HEK293 (cell line): ENCODE data around the gene RHOG.
A peak's percentile ranks its signal among the peaks of the same experiment; 100 is the strongest.

Experiments used
- BCL11A ChIP-seq: fragments of 450-650 bp; formaldehyde crosslinking; IDR thresholded peaks from 2 replicates; pipeline ENCODE4 v1.5.1; 2016; ENCODE audit warnings: low read depth, missing biosample characterization, missing genetic modification characterization
- EGR2 ChIP-seq: fragments of 450-650 bp; formaldehyde crosslinking; IDR thresholded peaks from 2 replicates; pipeline ENCODE4 v1.5.1; 2016; ENCODE audit warnings: low read depth, missing biosample characterization, missing genetic modification characterization
- FEZF1 ChIP-seq: fragments of 450-650 bp; formaldehyde crosslinking; IDR thresholded peaks from 2 replicates; pipeline ENCODE4 v1.5.1; 2016; ENCODE audit warnings: missing biosample characterization, missing genetic modification characterization
- GLIS2 ChIP-seq: fragments of 450-650 bp; formaldehyde crosslinking; IDR thresholded peaks from 2 replicates; pipeline ENCODE4 v1.5.1; 2016; ENCODE audit warnings: missing biosample characterization, missing genetic modification characterization
- HOXC10 ChIP-seq: sonication (generic); formaldehyde crosslinking; IDR thresholded peaks from 2 replicates; pipeline ENCODE4 v1.8.1; 2023; ENCODE audit warnings: mild to moderate bottlenecking, missing genetic modification reagents
- KLF17 ChIP-seq: fragments of 450-650 bp; formaldehyde crosslinking; IDR thresholded peaks from 2 replicates; pipeline ENCODE4 v1.5.1; 2016; ENCODE audit warnings: missing biosample characterization, missing genetic modification characterization
- MEIS1 ChIP-seq: sonication (generic); formaldehyde crosslinking; IDR thresholded peaks from 2 replicates; pipeline ENCODE4 v1.8.1; 2022; ENCODE audit warnings: missing genetic modification reagents, mild to moderate bottlenecking, borderline replicate concordance
- SCRT2 ChIP-seq: fragments of 450-650 bp; formaldehyde crosslinking; IDR thresholded peaks from 2 replicates; pipeline ENCODE4 v1.5.1; 2016; ENCODE audit warnings: missing biosample characterization, missing genetic modification characterization
- SETDB1 ChIP-seq: IDR thresholded peaks from one replicate; pipeline ENCODE4 v1.6.1; 2017; ENCODE audit warnings: mild to moderate bottlenecking, low read length, moderate library complexity, mixed read lengths; ENCODE audit not compliant: insufficient read length
- SP3 ChIP-seq: fragments of 450-650 bp; formaldehyde crosslinking; IDR thresholded peaks from 2 replicates; pipeline ENCODE4 v1.5.1; 2016; ENCODE audit warnings: missing biosample characterization, missing genetic modification characterization
- SP7 ChIP-seq: fragments of 450-650 bp; formaldehyde crosslinking; IDR thresholded peaks from 2 replicates; pipeline ENCODE4 v1.5.1; 2016; ENCODE audit warnings: missing biosample characterization, missing genetic modification characterization
- ZBTB21 ChIP-seq: fragments of 450-650 bp; formaldehyde crosslinking; IDR thresholded peaks from 2 replicates; pipeline ENCODE4 v1.5.1; 2017; ENCODE audit warnings: missing biosample characterization, missing genetic modification characterization
- ZBTB7A ChIP-seq: fragments of 450-650 bp; formaldehyde crosslinking; IDR thresholded peaks from 2 replicates; pipeline ENCODE4 v1.5.1; 2016; ENCODE audit warnings: low read depth, missing biosample characterization, missing genetic modification characterization
- ZBTB8A ChIP-seq: fragments of 450-650 bp; formaldehyde crosslinking; IDR thresholded peaks from 2 replicates; pipeline ENCODE4 v1.5.1; 2016; ENCODE audit warnings: missing biosample characterization, missing genetic modification characterization
- ZFP37 ChIP-seq: fragments of 450-650 bp; formaldehyde crosslinking; IDR thresholded peaks from 2 replicates; pipeline ENCODE4 v1.5.1; 2016; ENCODE audit warnings: missing biosample characterization, missing genetic modification characterization
- ZNF112 ChIP-seq: fragments of 450-650 bp; formaldehyde crosslinking; IDR thresholded peaks from 2 replicates; pipeline ENCODE4 v1.5.0; 2017; ENCODE audit warnings: missing biosample characterization, missing genetic modification characterization
- ZNF140 ChIP-seq: fragments of 450-650 bp; formaldehyde crosslinking; IDR thresholded peaks from 2 replicates; pipeline ENCODE4 v1.5.1; 2016; ENCODE audit warnings: missing biosample characterization, missing genetic modification characterization
- ZNF146 ChIP-seq: fragments of 450-650 bp; formaldehyde crosslinking; IDR thresholded peaks from 2 replicates; pipeline ENCODE4 v1.5.1; 2016; ENCODE audit warnings: missing biosample characterization, missing genetic modification characterization
- ZNF184 ChIP-seq: fragments of 450-650 bp; IDR thresholded peaks from 2 replicates; pipeline ENCODE4 v1.5.1; 2018; ENCODE audit warnings: missing biosample characterization, mild to moderate bottlenecking, missing genetic modification characterization
- ZNF202 ChIP-seq: fragments of 450-650 bp; formaldehyde crosslinking; IDR thresholded peaks from 2 replicates; pipeline ENCODE4 v1.5.1; 2016; ENCODE audit warnings: missing biosample characterization, missing genetic modification characterization, borderline replicate concordance
- ZNF214 ChIP-seq: fragments of 450-650 bp; formaldehyde crosslinking; IDR thresholded peaks from 2 replicates; pipeline ENCODE4 v1.5.1; 2017; ENCODE audit warnings: missing biosample characterization, mild to moderate bottlenecking, missing genetic modification characterization, borderline replicate concordance
- ZNF239 ChIP-seq: fragments of 450-650 bp; formaldehyde crosslinking; IDR thresholded peaks from 2 replicates; pipeline ENCODE4 v1.5.1; 2016; ENCODE audit warnings: missing biosample characterization, missing genetic modification characterization
- ZNF274 ChIP-seq, 2 experiments: fragments of 200-500 bp in 1 of 2; fragments of 450-650 bp in 1 of 2; sonication (Bioruptor generic) in 1 of 2; formaldehyde crosslinking in 1 of 2; IDR thresholded peaks; 2 replicates each; pipeline versions ENCODE4 v1.5.1 to v1.6.1; 2014 to 2016; ENCODE audit warnings: borderline replicate concordance in 1 of 2, inconsistent platforms in 1 of 2, low read length in 1 of 2, missing biosample characterization in 1 of 2, missing genetic modification characterization in 1 of 2
- ZNF302 ChIP-seq: fragments of 450-650 bp; formaldehyde crosslinking; IDR thresholded peaks from 2 replicates; pipeline ENCODE4 v1.5.1; 2016; ENCODE audit warnings: missing biosample characterization, missing genetic modification characterization, low read depth
- ZNF311 ChIP-seq: fragments of 450-650 bp; formaldehyde crosslinking; IDR thresholded peaks from 2 replicates; pipeline ENCODE4 v1.5.1; 2017; ENCODE audit warnings: missing biosample characterization, missing genetic modification characterization, borderline replicate concordance
- ZNF350 ChIP-seq: fragments of 450-650 bp; formaldehyde crosslinking; IDR thresholded peaks from 2 replicates; pipeline ENCODE4 v1.5.0; 2017; ENCODE audit warnings: missing biosample characterization, mild to moderate bottlenecking, missing genetic modification characterization
- ZNF473 ChIP-seq: fragments of 450-650 bp; formaldehyde crosslinking; IDR thresholded peaks from 2 replicates; pipeline ENCODE4 v1.5.1; 2017; ENCODE audit warnings: missing biosample characterization, missing genetic modification characterization
- ZNF514 ChIP-seq: fragments of 450-650 bp; formaldehyde crosslinking; IDR thresholded peaks from 2 replicates; pipeline ENCODE4 v1.5.1; 2016; ENCODE audit warnings: missing biosample characterization, missing genetic modification characterization
- ZNF530 ChIP-seq: fragments of 450-650 bp; formaldehyde crosslinking; IDR thresholded peaks from 2 replicates; pipeline ENCODE4 v1.5.1; 2016; ENCODE audit warnings: low read depth, missing biosample characterization, missing genetic modification characterization
- ZNF600 ChIP-seq: fragments of 450-650 bp; formaldehyde crosslinking; IDR thresholded peaks from 2 replicates; pipeline ENCODE4 v1.5.1; 2016; ENCODE audit warnings: missing biosample characterization, missing genetic modification characterization
- ZNF658 ChIP-seq: fragments of 450-650 bp; formaldehyde crosslinking; IDR thresholded peaks from 2 replicates; pipeline ENCODE4; 2016; ENCODE audit warnings: missing biosample characterization, missing genetic modification characterization
- ZNF670 ChIP-seq: fragments of 450-650 bp; formaldehyde crosslinking; IDR thresholded peaks from 2 replicates; pipeline ENCODE4 v1.5.1; 2016; ENCODE audit warnings: missing biosample characterization, missing genetic modification characterization, low read depth
- ZNF692 ChIP-seq: fragments of 450-650 bp; formaldehyde crosslinking; IDR thresholded peaks from 2 replicates; pipeline ENCODE4 v1.5.1; 2016; ENCODE audit warnings: missing biosample characterization, missing genetic modification characterization
- ZNF76 ChIP-seq: fragments of 450-650 bp; formaldehyde crosslinking; IDR thresholded peaks from 2 replicates; pipeline ENCODE4; 2016; ENCODE audit warnings: low read depth, missing biosample characterization, missing genetic modification characterization, borderline replicate concordance
- ZNF843 ChIP-seq: fragments of 450-650 bp; formaldehyde crosslinking; IDR thresholded peaks from 2 replicates; pipeline ENCODE4 v1.5.1; 2016; ENCODE audit warnings: missing biosample characterization, missing genetic modification characterization
- TF ChIP-seq, protein P1 (sequence below): fragments of 450-650 bp; formaldehyde crosslinking; IDR thresholded peaks from 2 replicates; pipeline ENCODE4 v1.5.1; 2017; ENCODE audit warnings: missing biosample characterization, mild to moderate bottlenecking, missing genetic modification characterization, moderate library complexity
- TF ChIP-seq, protein P2 (sequence below): fragments of 450-650 bp; formaldehyde crosslinking; IDR thresholded peaks from 2 replicates; pipeline ENCODE4 v1.5.1; 2016; ENCODE audit warnings: missing biosample characterization, missing genetic modification characterization, low read depth

RHOG gene

DNA sequence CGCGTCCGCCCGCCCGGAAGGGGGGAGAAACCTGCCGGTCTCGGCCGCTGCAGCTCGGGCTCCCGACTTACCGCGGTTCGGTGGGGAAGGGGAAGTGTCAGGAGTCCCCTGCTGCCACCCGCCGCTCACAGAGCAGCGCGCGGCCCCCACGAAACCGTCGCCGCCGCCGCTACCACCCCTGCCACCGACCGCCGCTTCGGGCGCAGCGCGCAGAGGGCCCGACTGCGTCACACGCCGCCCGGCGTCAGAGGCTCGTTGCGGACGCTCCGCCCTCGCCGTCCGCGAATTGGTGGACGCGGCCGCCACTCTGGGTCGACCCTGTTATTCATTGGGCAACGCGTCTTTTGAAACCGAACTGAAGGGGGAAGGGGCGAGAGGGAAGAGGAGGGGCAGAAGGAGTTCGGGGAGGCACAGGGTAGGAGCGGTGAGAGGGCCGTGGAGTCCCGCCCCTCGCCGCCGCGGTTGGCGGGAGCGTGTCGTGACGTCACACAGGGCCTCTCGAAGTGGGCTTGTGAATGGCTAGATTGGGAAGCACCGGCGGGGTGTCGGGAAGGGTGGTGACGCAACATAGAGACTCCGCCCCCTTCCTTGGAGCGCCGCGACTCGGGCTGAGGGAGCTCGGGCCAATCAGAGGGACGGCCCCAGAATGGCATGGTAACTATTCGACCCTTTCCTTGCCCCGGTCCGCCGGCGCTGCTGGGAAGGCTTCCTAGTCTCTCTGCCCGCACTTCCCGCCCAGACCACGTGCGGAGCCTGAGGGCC, 43.2 kb downstream of the RHOG start, which contains the start of gene NUP98 (continued):
- TF ChIP-seq ZNF692 (tag by site-specific recombination) (peak; percentile 57), ZBTB21 (tag by site-specific recombination) (peak; percentile 99), ZNF214 (tag by site-specific recombination) (no peak), ZFP37 (tag by site-specific recombination) (no peak), SETDB1 (peak; percentile 67), ZNF670 (tag by site-specific recombination) (no peak), ZBTB7A (no peak), MEIS1 (CRISPR knock-in tag) (no peak), ZBTB8A (peak; percentile 87), HOXC10 (CRISPR knock-in tag) (no peak), ZNF140 (tag by site-specific recombination) (no peak), BCL11A (tag by site-specific recombination) (no peak), ZNF274 (IDR thresholded peaks at IDR 0.05; ENCODE audit: low read length) (no peak), ZNF274 (tag by site-specific recombination; IDR thresholded peaks at IDR 0.05; ENCODE audit: borderline replicate concordance) (no peak), ZNF112 (tag by site-specific recombination) (no peak), SCRT2 (no peak), KLF17 (tag by site-specific recombination) (no peak), GLIS2 (tag by site-specific recombination) (peak; percentile 82), ZNF843 (no peak; the same call in 1 of the 2 replicates), ZNF302 (tag by site-specific recombination) (no peak), ZNF76 (tag by site-specific recombination) (peak; percentile 91), ZNF600 (tag by site-specific recombination) (no peak), SP7 (tag by site-specific recombination) (peak; percentile 14; the same call in 1 of the 2 replicates), ZNF146 (tag by site-specific recombination) (no peak), ZNF239 (tag by site-specific recombination) (no peak), FEZF1 (no peak), ZNF514 (no peak), ZNF473 (no peak), EGR2 (tag by site-specific recombination) (no peak), ZNF350 (tag by site-specific recombination) (no peak), ZNF658 (tag by site-specific recombination) (no peak), ZNF311 (tag by site-specific recombination) (no peak), ZNF184 (tag by site-specific recombination) (no peak), ZNF530 (tag by site-specific recombination) (no peak; the same call in 1 of the 2 replicates), ZNF202 (no peak), SP3 (tag by site-specific recombination) (peak; percentile 97)
- TF ChIP-seq, protein P1, sequence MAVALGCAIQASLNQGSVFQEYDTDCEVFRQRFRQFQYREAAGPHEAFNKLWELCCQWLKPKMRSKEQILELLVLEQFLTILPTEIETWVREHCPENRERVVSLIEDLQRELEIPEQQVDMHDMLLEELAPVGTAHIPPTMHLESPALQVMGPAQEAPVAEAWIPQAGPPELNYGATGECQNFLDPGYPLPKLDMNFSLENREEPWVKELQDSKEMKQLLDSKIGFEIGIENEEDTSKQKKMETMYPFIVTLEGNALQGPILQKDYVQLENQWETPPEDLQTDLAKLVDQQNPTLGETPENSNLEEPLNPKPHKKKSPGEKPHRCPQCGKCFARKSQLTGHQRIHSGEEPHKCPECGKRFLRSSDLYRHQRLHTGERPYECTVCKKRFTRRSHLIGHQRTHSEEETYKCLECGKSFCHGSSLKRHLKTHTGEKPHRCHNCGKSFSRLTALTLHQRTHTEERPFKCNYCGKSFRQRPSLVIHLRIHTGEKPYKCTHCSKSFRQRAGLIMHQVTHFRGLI (tag by site-specific recombination): no peak
- TF ChIP-seq, protein P2, sequence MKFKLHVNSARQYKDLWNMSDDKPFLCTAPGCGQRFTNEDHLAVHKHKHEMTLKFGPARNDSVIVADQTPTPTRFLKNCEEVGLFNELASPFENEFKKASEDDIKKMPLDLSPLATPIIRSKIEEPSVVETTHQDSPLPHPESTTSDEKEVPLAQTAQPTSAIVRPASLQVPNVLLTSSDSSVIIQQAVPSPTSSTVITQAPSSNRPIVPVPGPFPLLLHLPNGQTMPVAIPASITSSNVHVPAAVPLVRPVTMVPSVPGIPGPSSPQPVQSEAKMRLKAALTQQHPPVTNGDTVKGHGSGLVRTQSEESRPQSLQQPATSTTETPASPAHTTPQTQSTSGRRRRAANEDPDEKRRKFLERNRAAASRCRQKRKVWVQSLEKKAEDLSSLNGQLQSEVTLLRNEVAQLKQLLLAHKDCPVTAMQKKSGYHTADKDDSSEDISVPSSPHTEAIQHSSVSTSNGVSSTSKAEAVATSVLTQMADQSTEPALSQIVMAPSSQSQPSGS: peak; percentile 99
